B cell (primary cell): ENCODE measurements around the gene LRRC47. TPM values are rescaled to one million over a fixed set of nuclear protein-coding genes. Genes with fewer than 3 reads are reported as not detected.

Experiments used
- ATAC-seq: fragments of 200-7000 bp; cut with Tn5 transposase; one replicate; pipeline ENCODE4 v1.10.0; 2021; ENCODE audit warnings: low read depth, mild to moderate bottlenecking, moderate number of reproducible peaks, moderate library complexity
- CTCF ChIA-PET: fragments of 350-600 bp; sonication (Branson Sonifier 250); formaldehyde crosslinking; loops from one replicate; lab custom pipeline; 2021; ENCODE audit warnings: antibody characterized with exemption, inconsistent platforms; lab: Charles Lee
- POLR2A ChIA-PET: fragments of 350-600 bp; sonication (Branson Sonifier 250); formaldehyde crosslinking; loops from one replicate; lab custom pipeline; 2021; ENCODE audit warnings: antibody characterized with exemption; lab: Charles Lee
- DNase-seq: peaks from one replicate; pipeline ENCODE4 v3.0.0; 2013
- H2AFZ ChIP-seq: 2 replicates; pipeline ENCODE4 v1.6.1; 2012; ENCODE audit warnings: mild to moderate bottlenecking, low read depth, low read length; ENCODE audit not compliant: insufficient read depth, poor library complexity, severe bottlenecking
- H3K27ac ChIP-seq, 2 donors: 1 replicate in 1 of 2; 2 replicates in 1 of 2; pipeline ENCODE4 v1.5.1; 2012 to 2013; ENCODE audit warnings: low read length in 2 of 2, mild to moderate bottlenecking in 2 of 2, moderate library complexity in 1 of 2
- H3K27me3 ChIP-seq, 4 experiments: fragments of 200-600 bp in 1 of 4; sonication (generic) in 1 of 4; replicated peaks in 1 of 4; 1 replicate in 2 of 4; 2 replicates in 2 of 4; pipeline versions ENCODE4 v1.6.1 to v1.7.0; 2013 to 2016; ENCODE audit warnings: low read length in 3 of 4, mild to moderate bottlenecking in 2 of 4, mixed read lengths in 1 of 4, moderate library complexity in 1 of 4; ENCODE audit not compliant: insufficient read depth in 4 of 4, control insufficient read depth in 3 of 4; ENCODE audit errors: control extremely low read depth in 1 of 4
- H3K36me3 ChIP-seq, 2 experiments: replicated peaks in 1 of 2; 1 replicate in 1 of 2; 2 replicates in 1 of 2; pipeline versions ENCODE4 v1.6.1 to v1.7.1; 2013; ENCODE audit warnings: low read length in 1 of 2; ENCODE audit not compliant: insufficient read depth in 2 of 2, control insufficient read depth in 1 of 2; ENCODE audit errors: control extremely low read depth in 1 of 2, extremely low read depth in 1 of 2
- H3K4me1 ChIP-seq, 2 donors: fragments of 200-600 bp in 1 of 2; sonication (generic) in 1 of 2; 1 replicate in 1 of 2; 2 replicates in 1 of 2; pipeline versions ENCODE4 v1.5.1 to v1.6.1; 2013 to 2017; ENCODE audit warnings: low read length in 2 of 2; ENCODE audit not compliant: control insufficient read depth in 2 of 2, insufficient read depth in 2 of 2
- H3K4me2 ChIP-seq: replicated peaks from 2 replicates; pipeline ENCODE3; 2012; ENCODE audit warnings: mild to moderate bottlenecking, low read depth, low read length; ENCODE audit not compliant: poor library complexity, severe bottlenecking
- H3K4me3 ChIP-seq, 5 experiments: fragments of 200-600 bp in 1 of 5; sonication (generic) in 1 of 5; 1 replicate in 3 of 5; 2 replicates in 2 of 5; pipeline versions ENCODE4 v1.5.1 to v1.7.0; 2011 to 2016; ENCODE audit warnings: low read length in 4 of 5, mild to moderate bottlenecking in 4 of 5, low read depth in 2 of 5, control low read depth in 1 of 5, moderate library complexity in 1 of 5; ENCODE audit not compliant: insufficient read depth in 1 of 5; ENCODE audit errors: control extremely low read depth in 1 of 5, extremely low read depth in 1 of 5
- H3K79me2 ChIP-seq: fragments of 200-600 bp; sonication (generic); one replicate; pipeline ENCODE4 v1.6.0; 2016; ENCODE audit warnings: low read length; ENCODE audit not compliant: control insufficient read depth, insufficient read depth
- H3K9ac ChIP-seq: fragments of 200-600 bp; sonication (generic); 2 replicates; pipeline ENCODE4 v1.6.1; 2017; ENCODE audit warnings: mild to moderate bottlenecking, low read length, moderate library complexity
- H3K9me3 ChIP-seq, 3 donors: one replicate each; pipeline versions ENCODE4 v1.6.1 to v1.7.1; 2013; ENCODE audit warnings: low read length in 2 of 3; ENCODE audit not compliant: control insufficient read depth in 2 of 3, insufficient read depth in 1 of 3; ENCODE audit errors: control extremely low read depth in 1 of 3
- H4K20me1 ChIP-seq: 2 replicates; pipeline ENCODE4 v1.6.0; 2012; ENCODE audit warnings: mild to moderate bottlenecking, low read length; ENCODE audit not compliant: insufficient read depth, control insufficient read depth, poor library complexity, severe bottlenecking
- H3K27ac Mint-ChIP-seq: one replicate; pipeline ENCODE4 v1.8.0; 2021; ENCODE audit warnings: mixed read lengths
- H3K27me3 Mint-ChIP-seq: one replicate; pipeline ENCODE4 v1.8.0; 2021; ENCODE audit warnings: mixed read lengths
- H3K4me1 Mint-ChIP-seq: one replicate; pipeline ENCODE4 v1.8.0; 2021; ENCODE audit warnings: mixed read lengths
- H3K4me3 Mint-ChIP-seq: one replicate; pipeline ENCODE4 v1.8.0; 2021; ENCODE audit warnings: mixed read lengths
- H3K9me3 Mint-ChIP-seq: one replicate; pipeline ENCODE4 v1.8.0; 2022; ENCODE audit warnings: mixed read lengths; ENCODE audit not compliant: insufficient read depth
- EZH2 ChIP-seq: IDR thresholded peaks from 2 replicates; pipeline ENCODE4 v1.6.1; 2012; ENCODE audit warnings: borderline replicate concordance, low read depth, mild to moderate bottlenecking, moderate library complexity, low read length; ENCODE audit not compliant: insufficient read depth, poor library complexity, severe bottlenecking
- WGBS: methylation state at CpG from one replicate; pipeline ENCODE4 v1.1.5; 2013; ENCODE audit warnings: missing lambda C conversion rate; ENCODE audit not compliant: insufficient coverage; 5-methylcytosine and 5-hydroxymethylcytosine counted together
- intact Hi-C: fragments of 100-400 bp; cut with micrococcal nuclease; formaldehyde crosslinking; loops from one replicate; pipeline ENCODE4 v1.10.0; 2022
- polyA plus RNA-seq: library from polyadenylated mRNA; depleted of rRNA; stranded (reverse); fragments of >200 nt; gene quantifications from 2 replicates; pipeline ENCODE4 v1.2.3, GENCODE V29; 2012
- total RNA-seq, 2 donors: library from RNA; stranded (reverse); fragments of 120-200 nt in 1 of 2; gene quantifications; 1 replicate in 1 of 2; 2 replicates in 1 of 2; pipeline versions ENCODE4 v1.2.3 to v1.2.4, GENCODE V29; 2013 to 2022
- TF ChIP-seq, protein P1 (sequence below): fragments of 200-600 bp; IDR thresholded peaks from one replicate; pipeline ENCODE4 v1.8.0; 2022; ENCODE audit warnings: antibody characterized with exemption, mild to moderate bottlenecking

LRRC47 gene
- total and polyA plus RNA-seq, 2 donors (not counting 1 experiment from before 2014, with no cell fraction given), result 16.7 to 48.2 TPM

DNA sequence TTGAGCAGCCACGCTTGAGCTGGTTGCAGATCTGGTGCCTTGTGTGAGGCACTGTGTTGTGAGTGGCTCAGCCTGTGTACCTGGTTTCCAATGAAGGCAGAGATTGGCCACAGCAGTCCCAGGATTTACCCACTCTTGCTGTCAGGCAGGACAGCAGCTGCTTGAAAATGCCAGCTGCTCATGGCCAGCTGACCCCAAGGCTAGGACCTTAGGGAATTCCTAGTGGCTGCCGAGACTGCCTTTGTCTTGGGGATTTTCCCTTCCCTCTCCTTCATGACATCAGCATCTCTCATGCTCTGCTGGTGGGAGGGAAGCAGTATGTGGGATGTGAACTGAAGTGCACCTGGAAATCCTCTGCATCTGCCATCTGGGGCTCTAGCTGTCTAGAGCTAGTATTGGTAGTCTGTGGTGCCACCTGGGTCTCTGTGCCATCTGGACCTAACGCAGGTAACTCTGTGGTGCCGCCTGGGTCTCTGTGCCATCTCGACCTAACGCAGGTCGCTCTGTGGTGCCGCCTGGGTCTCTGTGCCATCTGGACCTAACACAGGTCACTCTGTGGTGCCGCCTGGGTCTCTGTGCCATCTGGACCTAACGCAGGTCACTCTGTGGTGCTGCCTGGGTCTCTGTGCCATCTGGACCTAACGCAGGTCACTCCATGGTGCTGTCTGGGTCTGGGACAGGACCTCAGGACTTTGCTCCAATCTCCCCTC is 3.8 kb upstream of the LRRC47 start:
- intact Hi-C loops, result loop anchor here (5.0 kb wide), 1 partner anchor 348 kb away; the partner anchor contains the start of gene ARHGEF16
- ChIA-PET POLR2A (no interaction called here), CTCF (interaction anchor here (1.1 kb wide), 1 partner anchor 347 kb away, joined by 5 read pairs; no protein-coding TSS in a partner anchor)
- H3K4me3 ChIP-seq, result no peak overlapping the region
- Mint-ChIP-seq H3K4me1 (peaks cover 18% of the 10 kb centered on the region), H3K27me3 (peaks cover 22% of the 10 kb centered on the region), H3K4me3 (no peak overlapping the region), H3K27ac (no peak overlapping the region), H3K9me3 (no peaks in the 10 kb centered on the region)
- DNase-seq (no peak), ATAC-seq (no peak)
- no peak overlapping the region for H3K27ac ChIP-seq
- H3K36me3 ChIP-seq, result no peaks in the 10 kb centered on the region
- H3K4me2 ChIP-seq, result no peak overlapping the region
- H3K79me2 ChIP-seq, result peaks cover 8% of the 10 kb centered on the region
- WGBS, result 96% methylated on average over 10 of the region's 11 CpGs
- H3K27me3 ChIP-seq, result peaks cover 0 to 14% (median 4%) of the 10 kb centered on the region in 4 experiments
- TF ChIP-seq EZH2, result no peak
- TF ChIP-seq, protein P1, sequence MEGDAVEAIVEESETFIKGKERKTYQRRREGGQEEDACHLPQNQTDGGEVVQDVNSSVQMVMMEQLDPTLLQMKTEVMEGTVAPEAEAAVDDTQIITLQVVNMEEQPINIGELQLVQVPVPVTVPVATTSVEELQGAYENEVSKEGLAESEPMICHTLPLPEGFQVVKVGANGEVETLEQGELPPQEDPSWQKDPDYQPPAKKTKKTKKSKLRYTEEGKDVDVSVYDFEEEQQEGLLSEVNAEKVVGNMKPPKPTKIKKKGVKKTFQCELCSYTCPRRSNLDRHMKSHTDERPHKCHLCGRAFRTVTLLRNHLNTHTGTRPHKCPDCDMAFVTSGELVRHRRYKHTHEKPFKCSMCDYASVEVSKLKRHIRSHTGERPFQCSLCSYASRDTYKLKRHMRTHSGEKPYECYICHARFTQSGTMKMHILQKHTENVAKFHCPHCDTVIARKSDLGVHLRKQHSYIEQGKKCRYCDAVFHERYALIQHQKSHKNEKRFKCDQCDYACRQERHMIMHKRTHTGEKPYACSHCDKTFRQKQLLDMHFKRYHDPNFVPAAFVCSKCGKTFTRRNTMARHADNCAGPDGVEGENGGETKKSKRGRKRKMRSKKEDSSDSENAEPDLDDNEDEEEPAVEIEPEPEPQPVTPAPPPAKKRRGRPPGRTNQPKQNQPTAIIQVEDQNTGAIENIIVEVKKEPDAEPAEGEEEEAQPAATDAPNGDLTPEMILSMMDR, result no peak
- no peak overlapping the region for H3K9ac ChIP-seq
- peaks cover 12 to 15% of the 10 kb centered on the region in 2 donors for H3K4me1 ChIP-seq
- peaks cover 8% of the 10 kb centered on the region for H4K20me1 ChIP-seq
- H3K9me3 ChIP-seq, result no peaks in the 10 kb centered on the region
- H2AFZ ChIP-seq, result no peak overlapping the region
